ENCODE results near the gene ARL4A. TPM values are rescaled to one million over a fixed set of nuclear protein-coding genes. Genes with fewer than 3 reads are reported as not detected.

Gene ARL4A
- total and polyA plus RNA-seq, 9 of the 15 experiments (the other 6 are each of a cell fraction or from before 2014, with no cell fraction given): 118 to 688 (median 172) TPM

DNA sequence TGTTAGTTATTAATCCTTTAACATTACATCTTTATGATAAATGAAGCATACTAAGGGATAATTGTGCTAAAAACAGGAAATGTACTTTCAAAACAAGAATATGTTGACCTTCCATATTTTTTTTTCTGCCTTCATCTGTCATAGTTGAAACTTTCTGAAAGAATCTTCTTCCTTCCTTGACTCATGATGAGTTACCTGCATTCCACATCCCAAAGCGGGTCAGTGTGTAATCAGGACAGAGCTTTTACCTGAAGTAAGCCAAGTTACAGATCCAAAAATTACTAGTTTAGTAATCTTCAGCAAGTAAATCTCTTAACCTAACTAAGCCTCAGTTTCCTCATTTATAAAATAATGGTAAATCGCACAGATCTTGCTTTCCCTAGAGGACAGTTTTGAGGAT, 13.4 kb upstream of the ARL4A start:
- Histone ChIP-seq H3K79me2 (ENCODE audit: control insufficient read depth, insufficient read depth, low read length) (no peaks in the 10 kb centered on the region), H3K36me3 (ENCODE audit: control insufficient read depth, insufficient read depth, low read length) (no peaks in the 10 kb centered on the region), H3K9me1 (ENCODE audit: control insufficient read depth, insufficient read depth, low read length) (no peaks in the 10 kb centered on the region), H4K20me1 (replicated peaks; ENCODE audit: control insufficient read depth, insufficient read depth, low read length) (no peaks in the 10 kb centered on the region), H3K9ac (ENCODE audit: insufficient read depth in 1 of 2, low read depth in 2 of 2, low read length in 2 of 2) (no peak overlapping the region), H3K4me2 (ENCODE audit: insufficient read depth, low read length) (no peak overlapping the region), H3K27ac (ENCODE audit: extremely low read depth, low read depth, low read length) (no peak overlapping the region), H3K4me3 (no peak overlapping the region), H2AFZ (ENCODE audit: low read depth, low read length) (no peak overlapping the region), H3K27me3 (ENCODE audit: control insufficient read depth in 2 of 2, insufficient read depth in 2 of 2, low read length in 2 of 2) (no peaks in the 10 kb centered on the region), H3K9me3 (replicated peaks; ENCODE audit: control insufficient read depth, insufficient read depth, low read depth, low read length) (no peaks in the 10 kb centered on the region), H3K4me1 (replicated peaks in 1 of 2; ENCODE audit: control insufficient read depth in 2 of 2, insufficient read depth in 2 of 2, low read length in 2 of 2) (no peaks in the 10 kb centered on the region)
- intact Hi-C loops (cut with micrococcal nuclease): no loop called here
- POLR2A ChIA-PET: no interaction called here
- 50% methylated on average over 2 of the region's 2 CpGs for whole genome bisulfite sequencing (ENCODE audit: insufficient coverage, low coverage, missing lambda C conversion rate)
- DNase-seq (ENCODE audit: extremely low read depth in 1 of 4, low spot score in 3 of 4) (no peak), ATAC-seq (no peak), FAIRE-seq (peak; percentile 19)
- no TSS peak for BruUV-seq (replicated peaks)
- CTCF ChIA-PET (ENCODE audit: low intra/inter-chr PET ratio): no interaction called here
- in situ Hi-C loops (cut with MboI): no loop called here
- TF ChIP-seq, protein P1, sequence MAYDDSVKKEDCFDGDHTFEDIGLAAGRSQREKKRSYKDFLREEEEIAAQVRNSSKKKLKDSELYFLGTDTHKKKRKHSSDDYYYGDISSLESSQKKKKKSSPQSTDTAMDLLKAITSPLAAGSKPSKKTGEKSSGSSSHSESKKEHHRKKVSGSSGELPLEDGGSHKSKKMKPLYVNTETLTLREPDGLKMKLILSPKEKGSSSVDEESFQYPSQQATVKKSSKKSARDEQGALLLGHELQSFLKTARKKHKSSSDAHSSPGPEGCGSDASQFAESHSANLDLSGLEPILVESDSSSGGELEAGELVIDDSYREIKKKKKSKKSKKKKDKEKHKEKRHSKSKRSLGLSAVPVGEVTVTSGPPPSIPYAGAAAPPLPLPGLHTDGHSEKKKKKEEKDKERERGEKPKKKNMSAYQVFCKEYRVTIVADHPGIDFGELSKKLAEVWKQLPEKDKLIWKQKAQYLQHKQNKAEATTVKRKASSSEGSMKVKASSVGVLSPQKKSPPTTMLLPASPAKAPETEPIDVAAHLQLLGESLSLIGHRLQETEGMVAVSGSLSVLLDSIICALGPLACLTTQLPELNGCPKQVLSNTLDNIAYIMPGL (CRISPR knock-in tag; IDR thresholded peaks at IDR 0.05): no peak
- TF ChIP-seq KDM4B (IDR thresholded peaks at IDR 0.05; ENCODE audit: borderline replicate concordance in 2 of 2, low read depth in 1 of 2): no peak
- TF ChIP-seq MED1 (CRISPR knock-in tag; IDR thresholded peaks at IDR 0.05; ENCODE audit: borderline replicate concordance): no peak
- TF ChIP-seq ZNF695 (CRISPR knock-in tag; IDR thresholded peaks at IDR 0.05): no peak
- no peak for TF ChIP-seq SNIP1 (IDR thresholded peaks at IDR 0.05; ENCODE audit: low read depth)
- TF ChIP-seq, protein P2, sequence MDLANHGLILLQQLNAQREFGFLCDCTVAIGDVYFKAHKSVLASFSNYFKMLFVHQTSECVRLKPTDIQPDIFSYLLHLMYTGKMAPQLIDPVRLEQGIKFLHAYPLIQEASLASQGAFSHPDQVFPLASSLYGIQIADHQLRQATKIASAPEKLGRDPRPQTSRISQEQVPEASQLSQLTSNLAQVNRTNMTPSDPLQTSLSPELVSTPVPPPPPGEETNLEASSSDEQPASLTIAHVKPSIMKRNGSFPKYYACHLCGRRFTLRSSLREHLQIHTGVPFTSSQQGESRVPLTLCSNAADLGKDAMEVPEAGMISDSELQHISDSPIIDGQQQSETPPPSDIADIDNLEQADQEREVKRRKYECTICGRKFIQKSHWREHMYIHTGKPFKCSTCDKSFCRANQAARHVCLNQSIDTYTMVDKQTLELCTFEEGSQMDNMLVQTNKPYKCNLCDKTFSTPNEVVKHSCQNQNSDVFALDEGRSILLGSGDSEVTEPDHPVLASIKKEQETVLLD (IDR thresholded peaks at IDR 0.05): no peak
- TF ChIP-seq RBFOX2 (IDR thresholded peaks at IDR 0.05; ENCODE audit: low read depth, low read length): no peak
- TF ChIP-seq, protein P3, sequence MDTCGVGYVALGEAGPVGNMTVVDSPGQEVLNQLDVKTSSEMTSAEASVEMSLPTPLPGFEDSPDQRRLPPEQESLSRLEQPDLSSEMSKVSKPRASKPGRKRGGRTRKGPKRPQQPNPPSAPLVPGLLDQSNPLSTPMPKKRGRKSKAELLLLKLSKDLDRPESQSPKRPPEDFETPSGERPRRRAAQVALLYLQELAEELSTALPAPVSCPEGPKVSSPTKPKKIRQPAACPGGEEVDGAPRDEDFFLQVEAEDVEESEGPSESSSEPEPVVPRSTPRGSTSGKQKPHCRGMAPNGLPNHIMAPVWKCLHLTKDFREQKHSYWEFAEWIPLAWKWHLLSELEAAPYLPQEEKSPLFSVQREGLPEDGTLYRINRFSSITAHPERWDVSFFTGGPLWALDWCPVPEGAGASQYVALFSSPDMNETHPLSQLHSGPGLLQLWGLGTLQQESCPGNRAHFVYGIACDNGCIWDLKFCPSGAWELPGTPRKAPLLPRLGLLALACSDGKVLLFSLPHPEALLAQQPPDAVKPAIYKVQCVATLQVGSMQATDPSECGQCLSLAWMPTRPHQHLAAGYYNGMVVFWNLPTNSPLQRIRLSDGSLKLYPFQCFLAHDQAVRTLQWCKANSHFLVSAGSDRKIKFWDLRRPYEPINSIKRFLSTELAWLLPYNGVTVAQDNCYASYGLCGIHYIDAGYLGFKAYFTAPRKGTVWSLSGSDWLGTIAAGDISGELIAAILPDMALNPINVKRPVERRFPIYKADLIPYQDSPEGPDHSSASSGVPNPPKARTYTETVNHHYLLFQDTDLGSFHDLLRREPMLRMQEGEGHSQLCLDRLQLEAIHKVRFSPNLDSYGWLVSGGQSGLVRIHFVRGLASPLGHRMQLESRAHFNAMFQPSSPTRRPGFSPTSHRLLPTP (IDR thresholded peaks at IDR 0.05; ENCODE audit: borderline replicate concordance, extremely low read depth, insufficient read length): no peak
- no peak for TF ChIP-seq RNF2 (IDR thresholded peaks at IDR 0.05)
- no peak for TF ChIP-seq TGIF2 (CRISPR knock-in tag; IDR thresholded peaks at IDR 0.05)
- TF ChIP-seq CSDE1 (IDR thresholded peaks at IDR 0.05): no peak
- TF ChIP-seq NFIX (CRISPR knock-in tag; IDR thresholded peaks at IDR 0.05; ENCODE audit: low read depth): no peak
- TF ChIP-seq, protein P4, sequence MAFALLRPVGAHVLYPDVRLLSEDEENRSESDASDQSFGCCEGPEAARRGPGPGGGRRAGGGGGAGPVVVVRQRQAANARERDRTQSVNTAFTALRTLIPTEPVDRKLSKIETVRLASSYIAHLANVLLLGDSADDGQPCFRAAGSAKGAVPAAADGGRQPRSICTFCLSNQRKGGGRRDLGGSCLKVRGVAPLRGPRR (CRISPR knock-in tag; IDR thresholded peaks at IDR 0.05): no peak
- TF ChIP-seq, protein P5, sequence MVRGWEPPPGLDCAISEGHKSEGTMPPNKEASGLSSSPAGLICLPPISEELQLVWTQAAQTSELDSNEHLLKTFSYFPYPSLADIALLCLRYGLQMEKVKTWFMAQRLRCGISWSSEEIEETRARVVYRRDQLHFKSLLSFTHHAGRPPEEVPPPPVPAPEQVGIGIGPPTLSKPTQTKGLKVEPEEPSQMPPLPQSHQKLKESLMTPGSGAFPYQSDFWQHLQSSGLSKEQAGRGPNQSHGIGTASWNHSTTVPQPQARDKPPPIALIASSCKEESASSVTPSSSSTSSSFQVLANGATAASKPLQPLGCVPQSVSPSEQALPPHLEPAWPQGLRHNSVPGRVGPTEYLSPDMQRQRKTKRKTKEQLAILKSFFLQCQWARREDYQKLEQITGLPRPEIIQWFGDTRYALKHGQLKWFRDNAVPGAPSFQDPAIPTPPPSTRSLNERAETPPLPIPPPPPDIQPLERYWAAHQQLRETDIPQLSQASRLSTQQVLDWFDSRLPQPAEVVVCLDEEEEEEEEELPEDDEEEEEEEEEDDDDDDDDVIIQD (CRISPR knock-in tag; IDR thresholded peaks at IDR 0.05): no peak
- no peak for TF ChIP-seq FOXP1 (CRISPR knock-in tag; IDR thresholded peaks at IDR 0.05)
- TF ChIP-seq ZNF444 (CRISPR knock-in tag; IDR thresholded peaks at IDR 0.05): no peak
